Endothelial cell of umbilical vein (primary cell): Measurements from ENCODE around the gene WHRN. TPM values are rescaled to one million over a fixed set of nuclear protein-coding genes. Genes with fewer than 3 reads are reported as not detected.

Experiments
- BruUV-seq: library from RNA; stranded (reverse); fragments of 400-500 nt; replicated peaks from 2 replicates; lab custom pipeline; 2021; lab: Mats Ljungman, UMichigan
- CTCF ChIA-PET: fragments of 300-600, 350-600 bp; sonication (Branson Sonifier 250); formaldehyde crosslinking; loops from one replicate; lab custom pipeline; 2021; ENCODE audit warnings: antibody characterized with exemption, inconsistent platforms; lab: Charles Lee
- POLR2A ChIA-PET: fragments of 300-600, 350-600 bp; sonication (Branson Sonifier 250); formaldehyde crosslinking; loops from one replicate; lab custom pipeline; 2021; ENCODE audit warnings: antibody characterized with exemption, inconsistent platforms; lab: Charles Lee
- DNase-seq: peaks from one replicate; pipeline ENCODE4 v3.0.0-alpha.2; 2011; ENCODE audit warnings: low read depth, low spot score
- FAIRE-seq: peaks from 2 replicates; lab custom pipeline; 2011; peaks lifted over from hg19 to GRCh38; lab: Jason Lieb, UNC
- H2AFZ ChIP-seq: 2 replicates; pipeline ENCODE4 v1.6.0; 2012; ENCODE audit warnings: low read depth, low read length, control low read depth, inconsistent platforms
- H3K27ac ChIP-seq: 2 replicates; pipeline ENCODE4 v1.5.1; 2011; ENCODE audit warnings: low read depth, mild to moderate bottlenecking, control low read depth, low read length, moderate library complexity; ENCODE audit not compliant: insufficient read depth
- H3K27me3 ChIP-seq, 2 experiments: 2 replicates each; pipeline versions ENCODE4 v1.6.0 to v1.6.1; 2011; ENCODE audit warnings: low read length in 2 of 2, mixed read lengths in 1 of 2; ENCODE audit not compliant: control insufficient read depth in 2 of 2, insufficient read depth in 2 of 2
- H3K36me3 ChIP-seq, 2 experiments: 2 replicates in 1 of 2; 3 replicates in 1 of 2; pipeline ENCODE4 v1.5.1; 2011; ENCODE audit warnings: low read length in 2 of 2, mild to moderate bottlenecking in 1 of 2, moderate library complexity in 1 of 2; ENCODE audit not compliant: control insufficient read depth in 2 of 2, insufficient read depth in 2 of 2; ENCODE audit errors: extremely low read depth in 1 of 2
- H3K4me1 ChIP-seq: 3 replicates; pipeline ENCODE4 v1.5.1; 2011; ENCODE audit warnings: mild to moderate bottlenecking, low read length; ENCODE audit not compliant: control insufficient read depth, insufficient read depth; ENCODE audit errors: extremely low read depth
- H3K4me2 ChIP-seq: 2 replicates; pipeline ENCODE4 v1.6.1; 2011; ENCODE audit warnings: low read length, control low read depth, mixed read lengths; ENCODE audit not compliant: insufficient read depth
- H3K4me3 ChIP-seq, 3 experiments: fragments of 200-600 bp in 1 of 3; sonication (generic), shearing (Covaris generic) in 1 of 3; replicated peaks in 1 of 3; 2 replicates each; pipeline ENCODE4 v1.5.1; 2011 to 2016; ENCODE audit warnings: control low read depth in 3 of 3, low read length in 3 of 3, mild to moderate bottlenecking in 2 of 3, inconsistent platforms in 1 of 3, low read depth in 1 of 3, moderate library complexity in 1 of 3; ENCODE audit not compliant: insufficient read depth in 1 of 3
- H3K79me2 ChIP-seq: 2 replicates; pipeline ENCODE4 v1.6.0; 2012; ENCODE audit warnings: low read length, inconsistent platforms; ENCODE audit not compliant: control insufficient read depth, insufficient read depth
- H3K9ac ChIP-seq: replicated peaks from 2 replicates; pipeline ENCODE3; 2011; ENCODE audit warnings: low read length, control low read depth; ENCODE audit not compliant: insufficient read depth; ENCODE audit errors: extremely low read depth
- H3K9me1 ChIP-seq: replicated peaks from 3 replicates; pipeline ENCODE4 v1.6.0; 2011; ENCODE audit warnings: mild to moderate bottlenecking, low read length; ENCODE audit not compliant: control insufficient read depth, insufficient read depth; ENCODE audit errors: extremely low read depth
- H3K9me3 ChIP-seq: replicated peaks from 2 replicates; pipeline ENCODE4 v1.5.1; 2012; ENCODE audit warnings: low read length, inconsistent platforms; ENCODE audit not compliant: control insufficient read depth, insufficient read depth
- H4K20me1 ChIP-seq: replicated peaks from 2 replicates; pipeline ENCODE3; 2011; ENCODE audit warnings: mild to moderate bottlenecking, low read length; ENCODE audit not compliant: control insufficient read depth, insufficient read depth; ENCODE audit errors: extremely low read depth
- CTCF ChIP-seq, 2 donors: IDR thresholded peaks; 1 replicate in 1 of 2; 2 replicates in 1 of 2; pipeline ENCODE4 v1.5.1; 2011; ENCODE audit warnings: low read length in 2 of 2, mild to moderate bottlenecking in 2 of 2, moderate library complexity in 2 of 2, control low read depth in 1 of 2, inconsistent platforms in 1 of 2, low read depth in 1 of 2; ENCODE audit not compliant: insufficient read depth in 1 of 2; ENCODE audit errors: extremely low read depth in 1 of 2
- EZH2 ChIP-seq: IDR thresholded peaks from 2 replicates; pipeline ENCODE4 v1.6.1; 2012; ENCODE audit warnings: borderline replicate concordance, low read depth, mild to moderate bottlenecking, moderate library complexity, low read length, inconsistent platforms; ENCODE audit not compliant: severe bottlenecking
- FOS ChIP-seq: IDR thresholded peaks from 2 replicates; pipeline ENCODE4 v1.6.1; 2011; ENCODE audit warnings: mild to moderate bottlenecking, low read length, moderate library complexity, borderline replicate concordance; ENCODE audit not compliant: insufficient read depth
- GATA2 ChIP-seq: IDR thresholded peaks from 2 replicates; pipeline ENCODE4 v1.7.0; 2011; ENCODE audit warnings: low read depth, mild to moderate bottlenecking, moderate library complexity, mixed read lengths, low read length; ENCODE audit not compliant: insufficient read length, insufficient read depth
- JUN ChIP-seq: IDR thresholded peaks from 2 replicates; pipeline ENCODE4 v1.6.1; 2011; ENCODE audit warnings: borderline replicate concordance, low read depth; ENCODE audit not compliant: insufficient read length, insufficient read depth
- POLR2A ChIP-seq: IDR thresholded peaks from 2 replicates; pipeline ENCODE4 v1.6.1; 2012; ENCODE audit warnings: low read depth, mild to moderate bottlenecking, control low read depth, low read length
- POLR2AphosphoS5 ChIP-seq: IDR thresholded peaks from 2 replicates; pipeline ENCODE4 v1.6.1; 2012; ENCODE audit warnings: low read depth, mild to moderate bottlenecking, control low read depth, low read length, moderate library complexity; ENCODE audit not compliant: insufficient read depth
- dilution Hi-C: fragments of 300-500 bp; cut with MboI; formaldehyde crosslinking; loops from one replicate; pipeline ENCODE4 v1.15.0; 2019; ENCODE audit warnings: low sequenced_read_pairs; ENCODE audit not compliant: extremely low pct_ligation_motif_present
- intact Hi-C: fragments of 100-400 bp; cut with micrococcal nuclease; formaldehyde crosslinking; loops from one replicate; pipeline ENCODE4 v1.10.0; 2022
- polyA plus RNA-seq, 4 experiments: library from polyadenylated mRNA; depleted of rRNA in 3 of 4; stranded (reverse) in 3 of 4; unstranded in 1 of 4; fragments of >200 nt; gene quantifications; 2 replicates each; pipeline versions ENCODE4 v1.2.1 to v1.2.3, GENCODE V29; 2011 to 2012; ENCODE audit warnings: missing spikeins in 1 of 4
- total RNA-seq: library from RNA; stranded (reverse); gene quantifications from 2 replicates; pipeline ENCODE4 v1.2.3, GENCODE V29; 2021

Gene WHRN
- total and polyA plus RNA-seq, 2 donors (not counting 3 experiments of a cell fraction or from before 2014, with no cell fraction given) = 0.35 to 0.69 TPM

- Histone ChIP-seq H3K4me3 (no peak overlapping the region), H3K9me3 (no peaks in the 10 kb centered on the region), H3K27me3 (no peaks in the 10 kb centered on the region), H3K79me2 (no peaks in the 10 kb centered on the region), H3K9me1 (no peaks in the 10 kb centered on the region), H3K36me3 (no peaks in the 10 kb centered on the region), H3K27ac (peak overlapping the region; percentile 46), H4K20me1 (no peaks in the 10 kb centered on the region), H2AFZ (no peak overlapping the region), H3K4me2 (peak overlapping the region; percentile 69), H3K4me1 (peaks cover 16% of the 10 kb centered on the region), H3K9ac (peak overlapping the region; percentile 8)
- no peak for DNase-seq
- TF ChIP-seq CTCF (IDR thresholded peaks at IDR 0.05; ENCODE audit: extremely low read depth in 1 of 2, insufficient read depth in 1 of 2, low read depth in 1 of 2, low read length in 2 of 2) = no peak
- intact Hi-C loops (loop anchor here (1.0 kb wide), 1 partner anchor 142 kb away; no protein-coding TSS in a partner anchor), dilution Hi-C loops (no loop called here)
- BruUV-seq = no TSS peak
- POLR2A ChIA-PET = no interaction called here
- no peak for FAIRE-seq
- CTCF ChIA-PET = interaction anchor here (0.5 to 1.7 kb wide), 4 partner anchors 11 to 214 kb away, joined by 3 to 10 read pairs (median 6); no protein-coding TSS in a partner anchor
Observed at GRCh38 chr9:114446672-114447450, 58.4 kb downstream of the WHRN start.

DNA sequence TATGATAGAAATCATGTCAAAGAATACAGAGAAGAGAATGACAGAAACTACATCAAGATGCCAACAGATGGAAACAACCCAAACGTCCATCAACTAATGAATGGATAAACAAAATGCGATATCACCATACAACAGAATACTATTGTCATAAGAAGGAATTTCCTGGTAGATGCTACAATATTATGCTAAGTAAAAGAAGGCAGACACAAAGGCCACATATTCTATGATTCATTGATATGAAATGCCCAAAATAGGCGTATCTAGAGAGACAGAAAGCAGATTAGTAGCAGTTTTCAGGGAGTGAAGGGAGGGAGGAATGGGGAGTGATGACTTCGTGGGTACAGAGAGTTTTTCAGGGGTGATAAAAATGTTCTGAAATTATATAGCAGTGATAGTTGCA is 59.2 kb downstream of the WHRN start:
- H3K4me1 ChIP-seq = peaks cover 16% of the 10 kb centered on the region
- intact Hi-C loops (loop anchor here (1.0 kb wide), 1 partner anchor 143 kb away; no protein-coding TSS in a partner anchor), dilution Hi-C loops (no loop called here)
- peak overlapping the region; percentile 46 for H3K27ac ChIP-seq
- H3K9me1 ChIP-seq = no peaks in the 10 kb centered on the region
- BruUV-seq = no TSS peak
- ChIA-PET POLR2A (no interaction called here), CTCF (interaction anchor here (1.0 to 1.7 kb wide), 4 partner anchors 9 to 207 kb away, joined by 4 to 10 read pairs (median 6); no protein-coding TSS in a partner anchor)
- peak overlapping the region; percentile 8 for H3K9ac ChIP-seq
- no peaks in the 10 kb centered on the region for H3K36me3 ChIP-seq
- FAIRE-seq (peak; percentile 61), DNase-seq (peak; percentile 63)
- H2AFZ ChIP-seq = no peak overlapping the region
- H3K4me3 ChIP-seq = no peak overlapping the region
- H3K9me3 ChIP-seq = no peaks in the 10 kb centered on the region
- H3K27me3 ChIP-seq = no peaks in the 10 kb centered on the region
- H3K79me2 ChIP-seq = no peaks in the 10 kb centered on the region
- H4K20me1 ChIP-seq = no peaks in the 10 kb centered on the region
- no peak for TF ChIP-seq EZH2
- TF ChIP-seq GATA2 = peak; percentile 66
- peak; percentile 51 for TF ChIP-seq JUN
- no peak for TF ChIP-seq POLR2A
- peak; percentile 46 for TF ChIP-seq FOS
- TF ChIP-seq POLR2AphosphoS5 = peak; percentile 15
- peak overlapping the region; percentile 69 for H3K4me2 ChIP-seq
